ENCODE measurements around the gene ROBO2.

The ROBO2 gene

DNA sequence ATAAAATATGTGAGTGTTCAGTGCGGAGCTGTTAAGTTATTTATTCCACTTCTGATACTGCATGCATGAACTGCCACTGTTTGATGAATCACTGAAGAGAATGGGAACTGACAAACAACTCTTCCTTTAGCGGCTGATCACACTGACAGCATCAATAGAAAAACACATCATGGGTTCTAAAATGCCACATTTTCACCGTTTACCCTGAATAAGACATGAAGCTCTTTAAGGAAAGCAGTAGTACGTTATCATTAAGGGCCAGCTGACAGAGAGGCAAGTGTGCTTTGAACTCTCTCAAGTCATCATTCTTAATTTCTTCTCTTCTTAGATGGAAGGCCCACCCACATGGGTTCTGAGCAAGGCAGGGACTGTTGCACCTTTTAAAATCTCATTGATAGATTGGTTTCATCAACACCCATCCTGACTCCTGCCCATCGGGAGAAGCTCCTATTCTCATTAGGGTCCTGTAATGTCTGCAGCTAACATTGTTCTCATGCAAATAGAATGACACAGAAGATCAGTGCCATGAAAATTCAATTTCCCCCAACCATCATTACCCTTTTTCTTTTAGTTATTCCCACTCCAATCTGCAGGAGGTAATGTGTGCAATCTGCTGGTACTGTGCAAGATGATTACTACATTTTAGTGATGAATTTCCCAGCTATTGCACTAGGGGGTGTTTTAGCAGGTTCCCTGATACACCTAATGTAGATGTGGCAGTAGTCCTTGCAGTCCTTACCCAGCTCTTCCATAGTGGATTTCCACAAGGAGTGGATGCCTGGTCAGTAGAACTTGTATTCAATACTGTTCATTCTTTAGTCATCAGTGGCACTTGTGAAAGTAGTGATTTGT is 119.1 kb downstream of the ROBO2 start:
- DNase-seq (ENCODE audit: extremely low read depth, insufficient read length) = no peak
- H3K36me3 ChIP-seq (ENCODE audit: control insufficient read depth, insufficient read depth, low read length) = no peaks in the 10 kb centered on the region
- TF ChIP-seq, protein P1, sequence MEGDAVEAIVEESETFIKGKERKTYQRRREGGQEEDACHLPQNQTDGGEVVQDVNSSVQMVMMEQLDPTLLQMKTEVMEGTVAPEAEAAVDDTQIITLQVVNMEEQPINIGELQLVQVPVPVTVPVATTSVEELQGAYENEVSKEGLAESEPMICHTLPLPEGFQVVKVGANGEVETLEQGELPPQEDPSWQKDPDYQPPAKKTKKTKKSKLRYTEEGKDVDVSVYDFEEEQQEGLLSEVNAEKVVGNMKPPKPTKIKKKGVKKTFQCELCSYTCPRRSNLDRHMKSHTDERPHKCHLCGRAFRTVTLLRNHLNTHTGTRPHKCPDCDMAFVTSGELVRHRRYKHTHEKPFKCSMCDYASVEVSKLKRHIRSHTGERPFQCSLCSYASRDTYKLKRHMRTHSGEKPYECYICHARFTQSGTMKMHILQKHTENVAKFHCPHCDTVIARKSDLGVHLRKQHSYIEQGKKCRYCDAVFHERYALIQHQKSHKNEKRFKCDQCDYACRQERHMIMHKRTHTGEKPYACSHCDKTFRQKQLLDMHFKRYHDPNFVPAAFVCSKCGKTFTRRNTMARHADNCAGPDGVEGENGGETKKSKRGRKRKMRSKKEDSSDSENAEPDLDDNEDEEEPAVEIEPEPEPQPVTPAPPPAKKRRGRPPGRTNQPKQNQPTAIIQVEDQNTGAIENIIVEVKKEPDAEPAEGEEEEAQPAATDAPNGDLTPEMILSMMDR (IDR thresholded peaks at IDR 0.05; ENCODE audit: insufficient read depth, low read length, poor library complexity, severe bottlenecking) = no peak
- H3K4me3 ChIP-seq (replicated peaks; ENCODE audit: low read depth, low read length) = no peak overlapping the region
- no peaks in the 10 kb centered on the region for H3K27me3 ChIP-seq (replicated peaks; ENCODE audit: control insufficient read depth, insufficient read depth, low read length)

- no peak overlapping the region for H3K4me3 ChIP-seq (replicated peaks; ENCODE audit: low read depth, low read length)
- DNase-seq (ENCODE audit: extremely low read depth, insufficient read length) = no peak
- TF ChIP-seq, protein P1 (IDR thresholded peaks at IDR 0.05; ENCODE audit: insufficient read depth, low read length, poor library complexity, severe bottlenecking) = no peak
- H3K36me3 ChIP-seq (ENCODE audit: control insufficient read depth, insufficient read depth, low read length) = no peaks in the 10 kb centered on the region
- H3K27me3 ChIP-seq (replicated peaks; ENCODE audit: control insufficient read depth, insufficient read depth, low read length) = no peaks in the 10 kb centered on the region
Observed at GRCh38 chr3:77160931-77161497, 121.1 kb downstream of the ROBO2 start.

DNA sequence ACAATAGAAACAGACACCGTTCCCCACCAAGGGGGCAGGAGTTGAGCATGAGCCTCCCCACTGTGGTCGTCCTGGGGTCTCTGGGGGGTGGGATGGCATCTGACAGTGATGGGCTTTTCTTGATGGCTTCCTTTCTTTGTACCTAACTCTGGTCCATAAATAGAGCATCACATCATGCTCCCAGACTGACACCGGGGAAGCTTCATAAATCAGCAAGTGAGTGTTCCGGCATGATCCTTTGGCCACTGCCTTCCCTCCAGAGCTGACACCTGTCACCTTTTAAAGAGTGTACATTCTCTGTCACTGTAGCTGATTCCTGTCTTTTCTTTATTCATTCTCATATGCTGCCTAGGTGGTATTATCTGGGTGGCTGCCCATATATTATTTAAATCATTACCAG is 129.9 kb downstream of the ROBO2 start:
- H3K27me3 ChIP-seq (replicated peaks; ENCODE audit: control insufficient read depth, insufficient read depth, low read length) = no peaks in the 10 kb centered on the region
- H3K36me3 ChIP-seq (ENCODE audit: control insufficient read depth, insufficient read depth, low read length) = no peaks in the 10 kb centered on the region
- DNase-seq (ENCODE audit: extremely low read depth, insufficient read length) = no peak
- TF ChIP-seq, protein P1 (IDR thresholded peaks at IDR 0.05; ENCODE audit: insufficient read depth, low read length, poor library complexity, severe bottlenecking) = no peak
- no peak overlapping the region for H3K4me3 ChIP-seq (replicated peaks; ENCODE audit: low read depth, low read length)

GRCh38 chr3:77171026-77171425 is 131.1 kb downstream of the ROBO2 start:
- Histone ChIP-seq H3K4me3 (replicated peaks; ENCODE audit: low read depth, low read length) (no peak overlapping the region), H3K36me3 (ENCODE audit: control insufficient read depth, insufficient read depth, low read length) (no peaks in the 10 kb centered on the region), H3K27me3 (replicated peaks; ENCODE audit: control insufficient read depth, insufficient read depth, low read length) (no peaks in the 10 kb centered on the region)
- TF ChIP-seq, protein P1 (IDR thresholded peaks at IDR 0.05; ENCODE audit: insufficient read depth, low read length, poor library complexity, severe bottlenecking) = no peak
- DNase-seq (ENCODE audit: extremely low read depth, insufficient read length) = no peak

DNA sequence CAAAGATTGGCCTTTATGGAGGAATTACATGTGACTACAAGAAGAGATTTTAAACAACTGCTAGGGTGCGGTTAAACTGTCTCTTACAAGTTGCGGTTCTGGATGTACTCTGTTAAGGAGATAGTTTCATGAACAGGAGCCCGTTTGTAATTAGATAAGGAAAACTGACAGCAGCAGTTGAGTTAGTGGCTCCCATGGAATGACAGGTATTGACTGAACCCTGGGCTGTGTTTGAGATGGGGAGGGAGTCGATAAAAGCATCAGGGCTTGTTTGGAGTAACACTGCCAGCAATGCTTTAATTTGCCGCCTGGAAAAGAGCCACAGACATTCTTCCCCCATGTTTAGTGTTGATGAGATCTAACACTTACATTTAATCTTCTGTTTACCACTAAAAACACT is 139.9 kb downstream of the ROBO2 start:
- Histone ChIP-seq H3K27me3 (replicated peaks; ENCODE audit: control insufficient read depth, insufficient read depth, low read length) (no peaks in the 10 kb centered on the region), H3K36me3 (ENCODE audit: control insufficient read depth, insufficient read depth, low read length) (no peaks in the 10 kb centered on the region), H3K4me3 (replicated peaks; ENCODE audit: low read depth, low read length) (no peak overlapping the region)
- no peak for DNase-seq (ENCODE audit: extremely low read depth, insufficient read length)
- TF ChIP-seq, protein P1 (IDR thresholded peaks at IDR 0.05; ENCODE audit: insufficient read depth, low read length, poor library complexity, severe bottlenecking) = no peak
